Fibroblast of peridontal ligament (primary cell): ENCODE data around the gene DES.
A peak's percentile ranks its signal among the peaks of the same experiment; 100 is the strongest.
"Not testable (repeated sequence)": the region's sequence is repeated elsewhere in the genome, so short reads cannot be mapped to it uniquely, and the experiment has no call there.

Experiments
- DNase-seq: peaks from one replicate; pipeline ENCODE4 v3.0.0-alpha.2; 2010; ENCODE audit errors: extremely low read depth

The DES gene

DNA sequence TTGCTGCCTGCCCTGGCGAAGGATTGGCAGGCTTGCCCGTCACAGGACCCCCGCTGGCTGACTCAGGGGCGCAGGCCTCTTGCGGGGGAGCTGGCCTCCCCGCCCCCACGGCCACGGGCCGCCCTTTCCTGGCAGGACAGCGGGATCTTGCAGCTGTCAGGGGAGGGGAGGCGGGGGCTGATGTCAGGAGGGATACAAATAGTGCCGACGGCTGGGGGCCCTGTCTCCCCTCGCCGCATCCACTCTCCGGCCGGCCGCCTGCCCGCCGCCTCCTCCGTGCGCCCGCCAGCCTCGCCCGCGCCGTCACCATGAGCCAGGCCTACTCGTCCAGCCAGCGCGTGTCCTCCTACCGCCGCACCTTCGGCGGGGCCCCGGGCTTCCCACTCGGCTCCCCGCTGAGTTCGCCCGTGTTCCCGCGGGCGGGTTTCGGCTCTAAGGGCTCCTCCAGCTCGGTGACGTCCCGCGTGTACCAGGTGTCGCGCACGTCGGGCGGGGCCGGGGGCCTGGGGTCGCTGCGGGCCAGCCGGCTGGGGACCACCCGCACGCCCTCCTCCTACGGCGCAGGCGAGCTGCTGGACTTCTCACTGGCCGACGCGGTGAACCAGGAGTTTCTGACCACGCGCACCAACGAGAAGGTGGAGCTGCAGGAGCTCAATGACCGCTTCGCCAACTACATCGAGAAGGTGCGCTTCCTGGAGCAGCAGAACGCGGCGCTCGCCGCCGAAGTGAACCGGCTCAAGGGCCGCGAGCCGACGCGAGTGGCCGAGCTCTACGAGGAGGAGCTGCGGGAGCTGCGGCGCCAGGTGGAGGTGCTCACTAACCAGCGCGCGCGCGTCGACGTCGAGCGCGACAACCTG, at the start of gene DES:
DES (plus strand) TSS at position 223 of the 857 bp plus-strand sequence; CDS start at position 309, 86 bp downstream.
- no peak for DNase-seq

DNA sequence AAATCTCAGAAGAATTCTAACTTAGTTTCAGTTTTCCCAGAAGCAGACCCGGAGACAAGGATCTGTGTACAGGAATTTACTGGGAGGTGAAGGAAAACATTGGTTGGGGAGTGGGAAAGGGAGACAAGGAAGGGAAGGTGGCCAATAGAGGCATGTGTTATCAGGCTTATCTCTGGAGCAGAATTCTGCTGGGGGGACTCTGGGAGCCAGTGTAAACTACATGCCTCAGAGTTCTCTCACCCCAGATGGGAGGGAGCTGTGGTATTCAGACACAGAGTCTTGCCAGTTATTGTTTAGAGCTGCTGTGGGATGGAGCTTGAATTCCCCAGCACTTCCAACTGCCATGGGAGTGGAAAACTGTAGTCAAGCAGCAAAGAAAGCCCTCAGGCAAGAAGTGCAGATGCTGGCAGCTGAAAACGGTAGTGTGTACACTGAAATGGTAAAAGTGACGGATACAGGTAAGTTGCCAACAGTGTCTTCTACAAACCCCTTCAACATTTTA, 49.4 kb upstream of the DES start:
- DNase-seq, result peak; percentile 89

DNA sequence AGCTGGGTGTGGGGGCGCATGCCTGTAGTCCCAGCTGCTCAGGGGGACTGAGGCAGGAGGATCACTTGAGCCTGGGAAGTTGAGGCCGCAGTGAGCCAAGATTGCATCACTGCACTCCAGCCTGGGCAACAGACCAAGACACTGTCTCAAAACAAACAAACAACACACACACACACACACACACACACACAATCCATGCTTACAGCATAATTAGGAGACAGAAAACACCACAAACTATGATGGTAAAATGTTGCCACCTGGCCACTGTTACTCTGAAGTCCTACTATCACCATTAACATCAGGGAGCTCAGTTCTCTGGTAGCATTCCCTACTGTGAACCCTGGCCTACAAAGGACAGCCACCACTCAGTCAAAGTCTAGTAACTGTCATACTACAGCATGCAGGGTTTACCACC, 48.7 kb upstream of the DES start:
- DNase-seq, result peak; percentile 78

DNA sequence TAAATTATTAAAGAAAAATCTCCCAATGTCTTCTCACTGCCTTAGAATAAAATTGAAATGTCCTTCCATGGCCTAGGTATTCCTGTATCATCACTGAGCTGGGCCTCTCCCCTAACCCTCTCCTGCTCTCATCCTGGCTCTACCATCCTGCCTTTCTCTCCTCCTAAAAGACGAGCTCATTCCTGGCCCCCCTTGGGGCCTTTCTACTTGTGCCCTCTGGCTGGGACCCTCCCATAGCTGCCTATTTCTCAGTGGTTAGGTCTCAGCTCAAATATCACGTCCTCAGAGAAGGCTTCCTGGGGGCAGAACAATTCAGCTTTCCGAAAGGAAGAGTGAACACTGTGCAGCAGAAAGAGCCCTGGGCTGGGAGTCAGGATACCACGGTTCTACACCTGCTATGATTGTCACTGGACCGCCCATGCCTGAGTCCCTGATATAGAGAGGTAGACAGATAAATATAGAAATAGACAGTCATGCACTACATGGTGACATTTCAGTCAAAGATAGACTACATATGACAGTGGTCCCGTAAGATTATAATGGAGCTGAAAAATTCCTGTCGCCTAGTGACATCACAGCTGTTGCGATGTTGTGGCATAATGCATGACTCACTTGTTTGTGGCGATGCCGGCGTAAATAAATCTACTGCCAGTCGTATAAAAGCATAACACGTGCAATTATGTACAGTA, 39.9 kb upstream of the DES start:
- no peak for DNase-seq

DNA sequence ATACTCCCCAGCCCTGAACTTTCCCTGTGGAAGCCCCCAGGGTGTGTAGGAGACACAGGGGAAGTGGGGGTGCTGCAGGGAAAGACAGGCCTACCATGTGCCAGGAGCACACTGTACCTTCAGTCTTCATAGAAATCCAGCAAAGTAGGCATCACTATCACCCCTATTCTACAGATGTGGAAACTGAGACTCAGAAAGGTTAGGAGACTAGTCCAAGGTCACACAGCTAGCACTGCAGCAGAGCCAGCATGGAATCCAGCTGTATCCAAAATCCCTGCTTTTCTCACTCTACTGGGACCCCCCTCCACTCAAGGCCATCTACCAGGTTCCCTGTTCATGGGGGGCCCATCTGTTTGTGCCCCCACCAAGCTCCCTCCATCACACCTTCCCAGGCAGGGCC, 37.3 kb upstream of the DES start:
- no peak for DNase-seq

DNA sequence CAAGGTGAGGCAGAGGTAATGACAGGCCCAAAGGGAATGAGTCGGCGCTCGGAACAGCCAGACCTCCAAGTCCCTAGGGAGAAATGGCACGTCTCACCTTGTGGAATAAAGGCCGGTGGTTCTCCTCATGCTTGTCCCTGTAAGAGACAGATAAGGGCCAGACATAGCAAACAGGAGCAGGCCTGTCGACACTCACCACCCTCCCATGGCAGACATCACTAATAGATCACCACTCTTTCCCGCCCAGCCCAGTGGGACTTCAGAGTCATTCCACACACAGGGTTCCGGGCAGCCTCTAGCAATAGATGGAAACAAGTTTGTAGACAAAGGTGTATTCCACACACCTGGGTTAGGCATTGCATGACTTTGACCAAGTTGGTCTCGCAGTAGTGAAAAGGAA, 36.7 kb upstream of the DES start:
- no peak for DNase-seq

DNA sequence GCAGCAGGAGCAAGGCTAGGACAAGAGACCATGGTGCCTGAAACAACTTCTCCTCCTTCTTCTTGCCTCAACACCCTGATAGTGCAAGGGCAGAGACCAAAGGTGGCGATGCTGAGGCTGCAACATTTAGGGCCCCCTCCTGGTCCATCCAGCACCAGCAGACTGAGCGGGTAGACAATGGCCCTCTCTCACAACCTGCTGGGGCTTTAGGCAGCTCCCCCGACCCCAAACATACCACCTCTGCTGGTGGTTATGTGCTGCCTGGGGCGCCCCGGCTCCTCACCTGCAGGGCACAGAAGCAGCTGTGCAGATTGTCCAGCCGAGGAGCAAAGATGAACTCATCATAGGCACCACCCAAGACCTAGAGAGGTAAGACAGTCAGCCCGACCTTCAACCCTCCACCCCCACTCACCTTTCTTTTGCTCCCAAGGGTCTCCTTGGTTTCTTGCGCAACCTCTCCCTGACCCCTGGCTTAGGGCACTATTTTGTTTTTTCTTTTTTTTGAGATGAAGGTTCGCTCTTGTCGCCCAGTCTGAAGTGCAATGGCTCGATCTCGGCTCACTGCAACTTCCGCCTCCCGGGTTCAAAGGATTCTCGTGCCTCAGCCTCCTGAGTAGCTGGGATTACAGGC, 34.0 kb upstream of the DES start:
- DNase-seq, result no peak

DNA sequence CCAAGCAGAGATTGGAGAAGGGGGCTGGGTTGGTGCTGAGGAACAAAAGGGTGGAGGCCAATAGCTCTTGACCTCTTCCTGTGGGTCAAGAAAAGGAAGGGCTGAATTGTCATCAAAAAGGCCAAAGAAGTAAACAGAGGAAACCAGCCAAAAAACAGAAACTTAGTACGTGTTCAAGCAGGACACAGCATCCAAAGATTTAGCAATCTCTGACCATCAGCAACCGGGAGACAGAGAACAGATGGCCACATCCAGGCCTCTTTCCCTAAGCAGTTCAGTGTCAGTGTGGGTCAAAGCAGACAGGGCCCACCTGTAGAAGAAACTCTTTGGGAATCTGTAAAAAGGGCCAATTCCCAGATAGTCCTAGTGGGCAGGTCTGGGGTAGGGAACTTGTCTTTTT, 33.3 kb upstream of the DES start:
- DNase-seq, result no peak

DNA sequence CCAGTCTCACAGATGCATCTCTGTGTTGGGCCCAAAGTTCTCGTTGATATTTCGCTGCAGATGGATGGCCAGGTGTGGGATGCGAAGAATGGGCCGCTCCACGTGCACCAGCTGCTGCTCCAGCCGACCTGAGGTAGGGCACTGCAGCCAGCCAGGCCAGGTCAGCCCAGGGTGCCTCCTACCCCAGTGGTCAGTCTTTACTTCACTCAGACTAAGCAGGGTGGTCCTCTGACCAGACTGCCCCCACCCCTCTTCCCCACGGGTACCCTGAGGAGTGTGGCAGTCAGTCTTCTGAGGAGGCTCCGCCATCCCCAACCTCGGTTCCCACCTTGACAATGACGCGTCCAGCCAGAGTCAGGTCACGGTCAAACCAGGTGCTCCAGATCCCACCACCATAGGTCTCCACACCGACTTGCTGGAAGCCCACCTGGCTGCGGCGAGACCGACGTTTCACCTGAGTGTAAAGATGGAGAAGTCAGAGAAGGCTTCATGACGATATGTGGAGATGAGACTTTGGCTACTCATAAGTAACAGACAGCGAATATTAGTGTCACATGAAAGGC, 32.1 kb upstream of the DES start:
- no peak for DNase-seq

DNA sequence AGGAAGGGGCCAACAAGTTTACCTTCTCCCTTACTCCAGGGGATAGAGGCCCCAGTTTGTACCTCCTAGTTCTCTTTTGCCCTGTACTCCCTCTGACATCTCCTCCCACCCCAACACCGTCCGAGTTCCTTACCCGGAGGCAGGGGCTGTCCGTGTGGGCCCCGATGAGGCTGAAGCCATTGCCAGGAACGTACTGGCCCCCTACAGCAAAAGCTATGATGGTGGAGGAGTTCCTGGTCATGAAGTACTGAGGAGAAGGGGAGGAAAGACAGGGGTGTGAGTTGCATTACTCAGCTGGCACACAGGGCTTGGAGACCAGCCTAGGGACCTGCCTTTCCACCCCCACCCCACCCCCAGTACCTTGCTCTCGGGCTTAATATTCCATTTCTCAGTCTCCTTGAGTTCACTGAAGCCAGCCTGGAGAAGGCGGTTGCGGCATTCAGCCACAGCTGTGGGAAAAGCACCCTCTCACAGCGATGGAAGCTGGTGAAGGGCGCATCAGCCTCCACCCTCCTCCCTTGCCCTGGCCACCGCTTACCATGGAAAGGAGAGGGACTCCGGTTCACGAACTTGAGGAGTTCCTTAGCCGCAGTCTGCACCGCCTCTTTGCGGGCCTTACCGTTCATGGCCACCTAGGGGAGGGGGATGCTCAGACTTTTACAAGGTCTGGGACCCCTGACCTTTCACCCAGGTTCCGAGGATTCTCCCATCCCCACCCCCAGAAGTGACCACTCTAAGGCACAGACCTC, 31.5 kb upstream of the DES start:
- DNase-seq, result no peak

DNA sequence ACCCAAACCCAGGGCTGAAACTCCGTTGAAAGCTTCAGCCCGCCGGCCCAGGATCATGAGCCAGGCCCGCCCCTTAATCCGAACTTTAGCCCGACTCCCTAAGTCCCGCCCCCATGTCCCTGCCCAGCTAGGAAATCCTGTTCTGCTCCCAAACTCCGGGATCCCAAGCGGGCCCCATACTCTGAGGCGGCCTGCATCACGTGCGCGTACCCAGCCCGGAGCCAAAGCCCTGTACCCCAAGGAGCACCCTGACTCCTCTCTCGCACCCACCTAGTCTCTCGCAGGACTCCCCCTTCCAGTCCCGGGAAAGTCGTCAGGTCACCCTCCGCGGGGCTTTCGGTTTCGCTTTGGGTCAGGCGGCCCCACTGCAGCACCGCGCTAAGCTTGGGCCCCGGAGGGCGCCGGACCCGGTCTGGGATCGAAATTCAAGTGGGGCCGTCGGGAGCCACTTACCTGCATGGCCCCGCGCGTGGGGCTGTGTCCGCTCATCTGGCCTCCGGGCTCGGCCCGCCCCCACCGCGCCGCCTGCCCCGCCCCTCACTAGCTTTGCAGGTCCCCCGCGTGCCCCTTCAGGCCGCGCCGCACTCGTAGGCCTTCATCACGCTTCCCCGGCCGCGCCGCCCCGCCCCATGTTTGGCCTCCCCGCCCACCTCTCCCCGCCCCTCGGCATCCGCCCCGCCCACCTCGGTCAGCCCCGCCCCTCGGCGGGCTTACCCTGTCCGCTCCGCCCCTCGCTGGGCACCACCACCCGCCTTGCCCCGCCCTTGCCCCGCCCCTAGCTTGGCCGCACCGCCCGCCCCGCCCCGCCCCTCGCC, 30.7 kb upstream of the DES start, which contains the start of gene DNPEP:
DNPEP (minus strand) TSS at position 607 of the 815 bp plus-strand sequence; CDS start at position 489, 118 bp downstream.
- peak; percentile 86 for DNase-seq

DNA sequence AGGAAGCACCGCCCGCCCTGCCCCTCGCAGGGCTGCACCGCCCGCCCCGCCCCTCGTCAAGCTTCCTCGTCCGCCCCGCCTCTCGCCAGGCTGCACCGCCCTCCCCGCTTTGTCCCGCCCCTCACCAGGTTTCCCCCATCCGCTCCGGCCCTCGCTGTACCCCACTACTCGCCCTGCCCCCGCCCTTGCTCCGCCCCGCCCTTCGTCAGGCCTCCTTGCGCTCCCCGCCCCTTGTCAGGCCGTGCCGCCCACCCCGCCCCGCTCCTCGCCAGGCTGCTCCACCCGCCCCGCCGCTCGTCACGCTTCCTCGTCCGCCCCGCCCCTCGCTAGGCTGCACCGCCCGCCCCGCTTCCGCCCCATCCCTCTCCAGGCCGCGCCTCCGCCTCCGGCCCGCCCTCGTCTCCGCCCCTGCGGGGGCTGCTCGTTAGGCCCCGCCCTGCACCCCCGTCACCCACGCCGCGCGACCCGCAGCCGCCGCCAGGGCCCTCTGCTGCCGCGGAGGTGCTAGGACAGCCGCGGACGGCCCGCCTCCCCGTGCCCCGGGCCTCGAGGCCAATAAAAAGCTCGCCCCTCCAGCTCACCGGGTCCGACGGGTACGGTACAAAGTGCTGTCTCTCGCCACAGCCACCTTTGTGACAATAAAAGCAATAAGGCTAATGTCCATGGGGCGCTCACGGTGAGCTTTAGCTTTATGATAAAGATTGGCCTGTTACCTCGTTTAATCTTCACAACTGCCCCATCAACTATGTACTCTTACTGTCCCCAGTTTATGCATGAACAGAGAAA, 29.9 kb upstream of the DES start:
- peak; percentile 94 for DNase-seq

DNA sequence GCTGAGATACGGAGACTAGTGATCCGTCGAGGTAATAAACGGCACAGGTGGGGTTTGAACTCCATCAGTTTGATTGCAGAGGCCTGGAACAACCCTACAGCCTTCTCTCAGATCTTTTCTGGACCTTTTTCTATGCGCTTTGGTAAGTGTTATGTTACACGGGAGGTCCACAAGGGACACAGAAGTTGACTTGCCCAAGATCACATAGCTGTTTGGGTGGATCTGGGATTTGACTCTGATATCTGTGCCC, 29.3 kb upstream of the DES start:
- no peak for DNase-seq

DNA sequence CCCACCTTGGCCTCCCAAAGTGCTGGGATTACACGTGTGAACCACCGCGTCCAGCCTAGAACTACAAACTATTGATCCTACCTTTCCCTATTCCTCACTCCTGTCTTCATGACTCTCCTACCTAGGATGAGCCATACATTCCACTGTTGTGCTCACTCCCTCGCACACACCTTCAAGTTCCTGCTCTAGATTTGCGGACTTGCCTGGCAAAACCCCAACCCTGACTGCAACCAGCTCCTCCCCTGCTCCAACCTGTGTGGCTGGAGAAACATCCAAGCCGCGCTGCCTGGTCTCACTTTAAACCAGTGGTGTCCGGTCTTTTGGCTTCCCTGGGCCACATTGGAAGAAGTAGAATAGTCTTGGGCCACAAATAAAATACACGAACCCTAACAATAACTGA, 25.4 kb upstream of the DES start:
- no peak for DNase-seq

DNA sequence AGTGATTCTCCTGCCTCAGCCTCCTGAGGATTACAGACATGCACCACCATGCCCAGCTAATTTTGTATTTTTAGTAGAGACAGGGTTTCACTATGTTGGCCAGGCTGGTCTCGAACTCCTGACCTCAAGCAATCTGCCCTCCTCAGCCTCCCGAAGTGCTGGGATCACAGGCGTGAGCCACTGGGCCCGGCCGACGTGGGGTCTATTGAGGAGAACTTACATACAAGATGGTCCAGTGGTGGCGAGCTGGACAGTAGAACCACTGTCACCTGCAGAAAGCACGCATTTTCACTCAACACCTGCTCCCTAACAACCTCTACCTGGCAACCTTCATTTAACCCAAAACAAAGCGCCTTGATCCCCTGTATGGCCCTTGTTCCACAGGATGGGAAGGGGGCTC, 23.1 kb upstream of the DES start:
- DNase-seq, result not testable (repeated sequence)

DNA sequence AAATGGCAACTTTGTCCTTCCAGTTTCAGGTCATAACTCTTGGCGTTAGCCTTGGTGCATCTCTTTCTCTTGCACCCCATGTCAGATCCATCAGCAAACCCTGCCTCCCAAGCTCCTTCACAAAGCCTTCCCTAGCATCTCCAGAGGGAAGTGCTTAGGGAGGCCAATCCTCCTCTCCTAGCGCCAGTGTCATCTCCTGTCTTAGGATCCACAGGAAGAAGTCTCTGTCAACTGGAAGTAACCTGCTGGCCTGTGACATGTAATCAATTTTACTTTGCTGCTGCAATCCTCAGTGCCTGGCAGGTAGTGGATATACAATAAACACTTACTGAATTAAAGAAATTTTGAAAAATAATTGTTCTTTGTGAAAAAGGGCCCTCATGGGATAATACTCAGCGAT, 22.6 kb upstream of the DES start:
- no peak for DNase-seq

DNA sequence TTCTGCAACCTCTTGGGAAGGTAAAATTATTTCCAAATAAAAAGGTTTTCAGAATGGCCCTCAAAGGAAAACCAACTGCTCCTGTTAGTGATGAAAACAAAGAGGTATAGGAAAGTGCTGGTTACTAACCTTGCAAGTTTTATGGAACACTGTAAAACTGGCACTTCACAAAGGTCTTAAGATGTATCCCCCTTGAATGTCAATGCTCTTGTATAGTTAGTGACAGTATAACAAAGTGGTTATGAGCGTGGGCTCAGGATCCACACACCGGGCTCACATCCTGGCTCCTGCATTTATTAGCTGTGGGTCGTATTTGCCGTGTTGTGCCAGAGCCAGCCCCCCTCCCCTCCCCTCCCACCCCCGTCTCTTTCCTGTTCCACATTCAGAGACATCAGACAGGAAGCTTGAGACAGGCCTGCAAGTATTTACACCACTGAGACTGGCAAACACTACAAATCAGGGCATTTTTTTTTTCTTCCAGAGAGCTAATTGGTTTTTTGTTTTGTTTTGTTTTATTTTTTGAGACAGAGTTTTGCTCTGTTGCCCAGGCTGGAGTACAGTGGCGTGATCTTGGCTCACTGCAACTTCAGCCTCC, 21.2 kb upstream of the DES start:
- no peak for DNase-seq

DNA sequence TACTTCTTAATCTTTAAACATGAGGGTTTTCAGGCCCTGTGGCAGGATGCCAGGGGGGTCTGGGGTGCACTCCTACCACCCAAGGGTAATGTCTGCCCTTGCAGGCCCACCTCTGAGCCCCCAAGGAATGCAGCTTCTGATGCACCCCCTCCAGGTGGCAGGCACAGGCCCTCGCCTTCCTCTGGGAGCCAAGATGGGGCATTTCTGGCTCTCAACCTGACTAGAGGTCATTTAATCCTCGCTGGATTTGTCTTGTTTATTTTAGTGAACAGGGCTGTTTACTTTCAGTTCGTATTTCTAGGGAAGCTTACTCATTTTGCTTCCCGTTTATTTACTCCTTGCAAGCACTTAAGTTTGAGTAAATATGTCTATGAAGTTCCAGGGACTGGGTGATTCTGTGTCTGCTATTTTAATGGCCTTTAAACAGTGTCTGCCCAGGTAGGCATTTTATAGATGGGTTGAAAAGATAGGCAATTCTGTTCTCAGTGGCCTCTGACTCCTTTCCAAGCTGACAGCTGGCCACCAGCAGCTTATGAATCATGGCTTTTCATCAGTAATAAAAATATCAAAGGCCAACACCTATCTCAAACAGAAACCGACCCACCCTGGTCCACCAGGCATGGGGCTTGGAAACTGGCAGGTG, 19.3 kb upstream of the DES start:
- DNase-seq, result peak; percentile 54
